Stimulated activated CD4-positive, alpha-beta T cell treated with anti-CD3 and anti-CD28 coated beads, Interleukin-4, amount 100 ng/mL, for 4 hours (primary cell): Measurements from ENCODE around the gene MME.
"Not testable (repeated sequence)": the region's sequence is repeated elsewhere in the genome, so short reads cannot be mapped to it uniquely, and the experiment has no call there.

ENCODE experiments used
- DNase-seq, 2 experiments: peaks; one replicate each; pipeline ENCODE4 v3.0.0-alpha.2; 2020

The MME gene

DNA sequence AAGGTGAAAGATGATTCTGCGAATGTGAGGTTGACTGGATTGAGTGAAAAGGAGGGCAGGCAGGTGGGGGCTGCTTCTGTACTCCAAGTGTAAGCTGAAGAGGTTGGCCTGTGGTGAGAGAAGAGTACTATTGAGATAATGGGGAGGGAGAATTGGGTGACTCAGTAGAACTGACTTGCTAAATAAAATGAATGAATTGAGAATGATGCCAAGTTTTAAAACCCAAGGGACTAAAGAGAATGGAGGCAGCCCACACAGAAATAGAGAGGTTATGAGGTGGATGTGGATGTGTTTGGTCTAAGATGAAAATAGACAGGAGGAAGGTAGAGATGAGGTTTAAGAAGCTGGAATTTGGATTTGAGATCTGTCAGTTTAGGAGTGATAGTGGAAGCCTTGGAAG, 5.9 kb downstream of the MME start:
- DNase-seq, result no peak

- no peak for DNase-seq
Measured at GRCh38 chr3:155088706-155089345, 8.7 kb downstream of the MME start.

DNA sequence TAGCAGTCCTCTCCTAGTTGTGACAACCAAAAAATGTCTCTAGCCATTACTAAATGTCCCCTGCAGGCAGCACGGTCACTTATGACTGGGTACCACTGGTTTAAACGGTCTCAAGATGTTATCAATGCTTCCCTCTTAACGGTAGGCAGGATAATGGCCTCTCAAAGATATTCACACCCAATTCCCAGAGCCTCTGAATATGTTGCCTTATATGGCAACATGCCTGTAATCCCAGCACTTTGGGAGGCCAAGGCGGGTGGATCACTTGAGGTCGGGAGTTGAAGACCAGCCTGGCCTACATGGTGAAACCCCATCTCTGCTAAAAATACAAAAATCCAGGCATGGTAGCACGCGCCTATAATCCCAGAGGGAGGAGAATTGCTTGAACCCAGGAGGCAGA, 9.4 kb downstream of the MME start:
- no peak for DNase-seq

DNA sequence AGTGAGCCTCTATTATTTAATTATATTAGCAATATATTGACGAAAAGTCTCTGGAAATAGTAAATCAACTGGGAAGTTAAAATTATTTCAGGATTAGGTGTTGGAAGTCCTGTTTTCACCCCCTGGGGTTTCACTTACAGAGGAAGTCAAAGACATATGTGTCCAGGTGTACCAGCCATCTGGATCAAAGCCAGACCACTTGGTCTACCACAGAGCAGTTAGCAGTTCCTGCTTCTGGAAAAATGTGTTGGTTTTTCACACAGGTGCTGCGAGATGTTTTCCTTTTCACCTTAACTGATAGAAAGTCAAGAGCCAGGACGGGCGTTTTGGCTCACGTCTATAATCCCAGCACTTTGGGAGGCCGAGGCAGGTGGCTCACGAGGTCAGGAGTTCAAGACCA, 13.1 kb downstream of the MME start:
- no peak for DNase-seq

GRCh38 chr3:155096303-155097008, 16.3 kb downstream of the MME start:
- DNase-seq, result no peak

DNA sequence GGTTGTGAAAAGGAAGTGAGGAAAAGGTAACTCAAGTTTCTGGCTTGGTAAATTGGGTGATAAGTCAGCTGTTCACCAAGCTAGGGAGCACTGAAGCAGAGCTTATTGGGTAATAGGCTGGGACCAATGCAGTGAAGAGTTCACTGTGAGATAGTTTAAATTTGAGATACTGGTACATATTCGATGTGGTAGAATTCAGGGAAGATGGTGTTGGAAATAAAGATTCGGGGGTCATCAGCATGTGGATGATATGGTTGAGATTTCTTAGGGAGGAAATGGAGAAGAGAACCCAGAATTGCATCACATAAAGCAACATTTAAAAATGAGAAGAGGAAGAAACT, 16.9 kb downstream of the MME start:
- no peak for DNase-seq

- no peak for DNase-seq
Measured at GRCh38 chr3:155101398-155101797, 21.3 kb downstream of the MME start.

- DNase-seq, result no peak
Measured at GRCh38 chr3:155102329-155102728, 22.2 kb downstream of the MME start.

GRCh38 chr3:155103686-155104085, 23.6 kb downstream of the MME start:
- DNase-seq, result no peak

DNA sequence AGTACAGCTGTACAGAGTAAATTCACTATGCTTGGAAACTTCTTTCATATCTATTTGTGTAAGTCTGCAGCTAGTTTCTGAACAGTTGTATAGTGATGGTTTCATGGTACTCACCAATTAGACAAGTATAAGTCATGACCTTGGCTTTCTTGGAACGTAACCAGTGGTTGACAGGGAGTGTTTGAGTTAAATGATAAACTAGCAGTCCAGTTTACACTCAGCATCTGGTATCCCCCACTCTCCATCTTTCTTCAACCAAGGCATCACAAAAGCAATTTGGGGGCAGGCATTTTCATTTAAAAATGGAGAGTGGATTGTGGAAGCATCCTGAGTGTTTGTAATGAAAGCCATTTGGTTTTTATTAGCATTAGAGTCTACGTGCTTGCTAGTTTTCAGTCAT, 26.0 kb downstream of the MME start:
- no peak for DNase-seq

- DNase-seq, result no peak
Measured at GRCh38 chr3:155110022-155110421, 29.9 kb downstream of the MME start.

DNA sequence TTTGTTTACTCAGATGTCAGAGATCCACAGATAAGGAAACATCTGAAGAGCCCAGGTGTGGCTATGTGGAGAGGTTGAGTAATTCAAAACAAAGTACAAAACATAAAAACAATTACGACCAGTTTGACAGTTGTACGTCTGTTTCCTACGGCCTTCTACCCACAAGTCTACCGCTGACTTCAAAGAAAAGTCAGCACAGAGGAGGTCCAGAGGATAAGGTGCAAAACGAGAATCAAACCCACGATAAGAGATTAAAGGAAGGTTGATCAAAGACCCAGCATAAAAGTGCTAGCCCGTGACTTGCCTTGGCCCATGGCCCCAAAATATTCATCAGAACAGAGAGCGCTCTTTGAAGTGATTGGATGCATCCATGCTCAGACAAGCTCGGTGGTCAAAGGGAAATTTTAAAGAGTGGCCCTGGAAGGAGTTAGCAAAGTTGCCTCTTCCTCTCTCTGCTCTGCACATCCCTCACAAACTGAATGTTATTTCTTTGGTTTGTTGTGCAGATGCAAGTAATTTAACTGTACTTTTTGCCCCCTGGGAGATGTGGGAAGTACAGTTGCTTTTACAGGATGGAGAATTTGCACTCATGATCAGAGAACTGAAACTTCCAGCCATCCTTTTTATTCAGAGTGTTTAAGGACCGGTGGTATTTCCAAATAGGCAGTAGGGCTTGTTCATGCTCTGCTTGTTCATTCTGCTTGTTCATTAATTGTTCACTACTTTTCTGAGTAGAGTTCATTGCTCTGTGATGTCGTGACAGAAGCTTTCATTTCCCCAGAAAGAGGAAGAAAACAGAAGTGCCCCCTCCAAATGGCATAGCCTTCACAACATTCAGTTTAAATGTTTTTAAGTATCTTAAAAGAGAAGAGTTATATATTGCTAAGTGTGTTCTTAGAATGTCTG, 31.1 kb downstream of the MME start:
- DNase-seq, result no peak

DNA sequence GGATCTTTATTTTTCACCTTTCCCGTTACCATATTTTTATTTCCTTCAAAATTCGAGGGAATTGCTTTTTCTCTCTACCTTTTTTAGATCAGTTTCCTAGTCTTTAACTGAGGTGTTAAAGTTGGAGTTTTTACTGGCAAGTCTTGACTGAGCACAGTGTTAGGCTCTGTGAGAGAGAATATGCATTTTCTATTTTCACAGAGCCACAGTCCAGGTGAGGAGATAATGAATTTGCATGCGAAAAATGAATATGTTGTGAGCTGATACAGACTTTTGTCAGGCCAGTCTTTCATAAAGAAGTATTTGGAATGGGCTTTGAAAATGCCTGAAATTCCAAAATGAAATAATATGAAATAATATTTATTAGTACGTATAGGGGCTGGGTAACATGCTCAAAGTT, 31.9 kb downstream of the MME start:
- no peak for DNase-seq

DNA sequence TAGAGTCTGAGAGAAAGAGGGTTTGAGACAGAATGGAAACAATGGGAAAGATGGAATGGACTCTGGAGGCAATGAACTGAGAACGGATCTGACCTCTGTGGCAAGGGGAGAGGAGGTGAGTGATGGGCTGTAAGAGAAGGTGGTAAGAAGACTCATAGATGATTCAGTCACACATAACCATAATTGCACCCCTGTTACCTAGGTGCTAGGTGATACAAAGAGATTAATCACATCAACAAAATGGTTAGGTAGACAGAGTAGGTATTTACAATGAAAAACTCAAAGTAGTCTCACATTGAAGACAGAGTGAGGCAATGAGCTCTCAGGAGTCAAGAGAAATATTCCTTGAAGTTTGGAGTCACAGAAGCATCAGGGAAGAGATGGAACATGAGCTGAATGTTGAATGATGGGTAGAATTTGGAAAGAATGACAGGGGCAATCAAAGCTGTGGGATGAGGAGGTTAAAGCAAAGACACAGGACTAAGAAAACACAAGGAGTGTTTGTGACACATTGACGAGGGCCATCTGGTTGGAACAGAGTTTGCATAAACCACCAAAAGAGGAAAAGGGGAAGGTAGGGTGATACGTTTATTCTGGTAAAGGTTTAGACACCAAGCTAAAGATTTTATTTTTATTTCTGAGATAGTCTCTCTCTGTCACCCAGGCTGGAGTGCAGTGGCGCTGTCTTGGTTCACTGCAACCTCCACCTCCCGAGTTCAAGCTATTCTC, 32.7 kb downstream of the MME start:
- DNase-seq, result no peak

GRCh38 chr3:155124745-155125144, 44.6 kb downstream of the MME start:
- not testable (repeated sequence) for DNase-seq

DNA sequence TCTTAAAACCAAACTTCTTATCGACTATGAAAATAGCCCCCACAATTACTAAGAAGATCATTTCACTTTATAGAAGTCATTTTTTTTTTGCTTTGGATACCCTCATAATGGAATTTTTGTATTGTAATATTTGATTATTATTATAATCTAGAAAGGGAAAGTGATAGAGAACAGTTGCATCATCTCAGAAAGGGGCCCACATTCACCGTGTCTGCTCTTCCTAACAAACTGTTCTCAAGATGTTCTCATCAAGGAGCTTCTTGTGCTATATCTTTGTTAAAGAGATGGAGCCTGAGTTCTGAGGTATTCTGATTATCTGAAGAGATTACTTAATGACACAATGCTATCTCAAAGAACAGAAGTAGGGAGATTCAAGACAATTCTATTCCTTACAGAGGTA, 49.3 kb downstream of the MME start:
- DNase-seq, result no peak

- no peak for DNase-seq
Measured at GRCh38 chr3:155130001-155130400, 49.9 kb downstream of the MME start.

DNA sequence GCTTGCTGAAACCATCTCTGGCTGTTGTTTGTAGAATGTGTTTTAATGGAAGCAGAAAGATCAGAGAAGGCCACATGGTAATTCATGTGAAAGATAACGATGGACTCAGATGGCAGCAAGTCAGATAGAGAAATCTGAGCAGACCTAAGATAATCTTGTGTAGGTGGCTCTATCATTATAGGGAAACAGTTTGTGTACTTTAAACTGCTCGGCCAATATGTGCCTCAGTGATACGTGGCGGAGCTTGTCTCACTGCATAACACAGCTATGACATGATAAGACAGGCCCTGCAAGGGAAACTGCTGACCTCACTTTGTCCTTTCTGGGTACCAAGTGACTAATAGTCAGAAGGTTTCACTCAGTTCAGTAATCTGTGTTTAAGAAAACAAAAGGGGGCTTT, 51.0 kb downstream of the MME start:
- DNase-seq, result no peak

- not testable (repeated sequence) for DNase-seq
Measured at GRCh38 chr3:155134311-155134710, 54.2 kb downstream of the MME start.

DNA sequence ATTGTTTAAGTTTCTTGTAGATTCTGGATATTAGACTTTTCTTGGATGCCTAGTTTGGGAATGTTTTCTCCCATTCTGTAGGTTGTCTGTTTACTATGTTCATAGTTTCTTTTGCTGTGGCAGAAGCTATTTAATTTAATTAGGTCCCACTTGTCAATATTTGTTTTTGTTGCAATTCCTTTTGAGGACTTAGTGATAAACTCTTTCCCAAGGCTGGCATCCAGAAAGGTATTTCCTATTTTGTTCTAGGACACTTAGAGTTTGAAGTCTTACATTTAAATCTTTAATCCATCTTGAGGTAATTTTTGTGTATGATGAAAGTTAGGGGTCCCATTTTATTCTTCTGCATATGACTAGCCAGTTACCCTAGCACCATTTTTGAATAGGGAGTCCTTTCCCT, 54.9 kb downstream of the MME start:
- DNase-seq, result no peak

- no peak for DNase-seq
Measured at GRCh38 chr3:155138677-155139076, 58.6 kb downstream of the MME start.

DNA sequence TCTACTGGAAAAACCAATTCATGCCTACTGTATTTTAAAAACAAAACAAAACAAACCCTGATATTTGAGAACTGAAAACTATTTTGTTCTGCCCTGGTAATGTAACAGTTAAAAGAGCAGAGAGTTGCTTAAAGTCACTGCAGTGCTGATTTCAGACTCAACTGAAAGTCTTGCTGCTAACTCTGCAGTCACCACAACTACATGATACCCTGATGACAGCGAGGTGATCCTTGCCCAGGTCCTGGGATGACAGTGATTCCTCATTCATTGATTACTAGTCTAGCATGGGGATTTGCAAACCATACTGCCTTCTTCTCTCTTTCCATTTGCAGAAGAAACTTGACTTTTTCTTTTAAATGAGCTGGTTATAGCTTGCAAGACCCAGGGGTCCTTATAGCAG, 67.5 kb downstream of the MME start:
- DNase-seq, result no peak

DNA sequence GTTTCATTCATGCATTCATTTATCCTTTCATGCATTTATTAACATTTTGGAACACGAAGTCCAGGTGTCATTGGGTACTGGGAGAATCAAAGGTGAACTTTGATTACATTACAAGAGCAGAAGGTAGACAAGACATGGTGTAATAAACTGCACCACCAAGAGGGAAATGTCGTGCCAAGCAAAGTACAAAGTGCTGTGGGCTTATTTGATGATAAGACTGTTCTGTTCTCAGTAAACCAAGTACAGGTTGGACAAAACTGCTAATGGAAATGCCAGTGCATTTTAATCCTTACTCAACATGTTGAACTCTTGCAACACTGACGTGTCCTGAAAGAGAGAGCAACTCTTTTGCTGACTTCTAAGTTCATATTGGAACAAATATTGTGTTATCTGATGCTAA, 69.4 kb downstream of the MME start:
- DNase-seq, result no peak
